Heart right ventricle (tissue), 16 donors: Measurements from ENCODE around the gene IQSEC3. TPM values are rescaled to one million over a fixed set of nuclear protein-coding genes. Genes with fewer than 3 reads are reported as not detected.

ENCODE experiments used
- ATAC-seq, 8 donors: fragments of 200-7000 bp; cut with Tn5 transposase; one replicate each; pipeline ENCODE4 v1.9.1; 2020; ENCODE audit warnings: mild to moderate bottlenecking in 8 of 8, moderate library complexity in 8 of 8, moderate number of reproducible peaks in 1 of 8
- DNase-seq, 2 donors: peaks; one replicate each; pipeline ENCODE4 v3.0.0-alpha.2; 2020
- H3K27ac ChIP-seq, 10 donors: fragments of 200-600 bp; sonication (generic) in 2 of 10; one replicate each; pipeline versions ENCODE4 v1.5.0 to v1.8.0; 2020 to 2022; ENCODE audit warnings: mild to moderate bottlenecking in 3 of 10
- H3K27me3 ChIP-seq, 7 donors: fragments of 200-600 bp; one replicate each; pipeline ENCODE4 v1.8.0; 2021 to 2022; ENCODE audit warnings: mild to moderate bottlenecking in 2 of 7
- H3K36me3 ChIP-seq, 9 donors: fragments of 200-600 bp; sonication (generic) in 1 of 9; one replicate each; pipeline versions ENCODE4 v1.5.0 to v1.8.0; 2020 to 2022; ENCODE audit warnings: mild to moderate bottlenecking in 2 of 9
- H3K4me1 ChIP-seq, 9 donors: fragments of 200-600 bp; sonication (generic) in 1 of 9; one replicate each; pipeline versions ENCODE4 v1.5.0 to v1.8.0; 2020 to 2022; ENCODE audit warnings: mild to moderate bottlenecking in 4 of 9
- H3K4me3 ChIP-seq, 10 donors: fragments of 200-600 bp; sonication (generic) in 2 of 10; one replicate each; pipeline versions ENCODE4 v1.5.0 to v1.8.0; 2020 to 2022; ENCODE audit warnings: mild to moderate bottlenecking in 7 of 10, moderate library complexity in 2 of 10
- H3K9me3 ChIP-seq, 11 donors: fragments of 200-600 bp in 10 of 11; sonication (generic) in 2 of 11; one replicate each; pipeline versions ENCODE4 v1.5.0 to v1.8.0; 2013 to 2022; ENCODE audit warnings: mild to moderate bottlenecking in 2 of 11, control low read depth in 1 of 11, moderate library complexity in 1 of 11
- CTCF ChIP-seq, 9 donors: fragments of 200-600 bp; sonication (generic) in 2 of 9; IDR thresholded peaks; one replicate each; pipeline versions ENCODE4 v1.5.0 to v1.8.0; 2021 to 2022; ENCODE audit warnings: antibody characterized with exemption in 9 of 9, mild to moderate bottlenecking in 5 of 9, moderate library complexity in 1 of 9
- WGBS, 2 donors: extraction: QIAGEN DNeasy Blood & Tissue Kit; methylation state at CpG; one replicate each; pipeline ENCODE4 v1.1.7; 2013; ENCODE audit warnings: inconsistent platforms in 1 of 2; 5-methylcytosine and 5-hydroxymethylcytosine counted together
- intact Hi-C, 10 donors: fragments of 100-400 bp; cut with DNase I; formaldehyde crosslinking; loops; one replicate each; pipeline versions ENCODE4 v1.11.1 to v1.14.2; 2022
- polyA plus RNA-seq, 2 donors: library from polyadenylated mRNA; stranded (reverse); fragments of 200-250 nt; gene quantifications; one replicate each; pipeline ENCODE4 v1.2.3, GENCODE V29; 2013
- total RNA-seq, 10 donors: library from RNA; stranded (reverse); fragmentation: NEBNext Ultra II Directional in 3 of 10; extraction: Animal tissue kit (Norgen Biotek cat#: 25700) in 3 of 10; gene quantifications; one replicate each; pipeline versions ENCODE4 v1.2.1 to v1.2.4, GENCODE V29; 2021 to 2023
- donor health status: Arrhythmogenic right ventricular cardiomyopathy.
- donor health status: ischemic (EF 13 %, LVEDD 7.1; RV severe dilation, severe dysfunction).
- donor health status: healthy with polysubstance abuse.
- donor health status: DM: no; HTN: yes; CAD: no.
- donor health status: DM: no; HTN: no; CAD: no.
- donor health status: ischemic (EF 25% LVEDD 6.9; RV normal size, moderate dysfunction).
- donor health status: ischemic (EF 25% LVEDD 5.7; RV mildly dilated, moderate dysfunction).
- donor health status: healthy.
- donor health status: DM: yes; HTN: yes; CAD: no.
- donor health status: Ischemic cardiomyopathy.
- donor health status: ischemic (EF 35%, LVEDD 5.7; RV mildly dilated, moderate dysfunction).
- donor health status: nonischemic (EF 11% LVEDD 7.7; RV severe dilation, severe dysfunction).
- donor health status: DM: yes; HTN: yes; CAD: no.
- donor health status: PGD.
- donor health status: ischemic (EF 29% LVEDD 5.4; RV normal size, mild dysfunction).
- donor health status: nonischemic (EF 23%, LVEDD 6.1; RV moderate dilation, normal function).

The IQSEC3 gene
- total and polyA plus RNA-seq, 12 donors = 0.30 to 2.7 (median 1.1) TPM

GRCh38 chr12:161823-162222, 95.3 kb downstream of the IQSEC3 start:
- no peak for DNase-seq
- no peak for ATAC-seq
- intact Hi-C loops = no loop called here

GRCh38 chr12:162467-163307, 96.1 kb downstream of the IQSEC3 start:
- intact Hi-C loops = no loop called here
- Histone ChIP-seq H3K4me1 (peaks cover 0 to 17% (median 11%) of the 10 kb centered on the region in 9 donors), H3K9me3 (no peaks in the 10 kb centered on the region), H3K4me3 (no peak overlapping the region), H3K27me3 (no peaks in the 10 kb centered on the region), H3K27ac (no peak overlapping the region), H3K36me3 (peaks cover 0 to 34% (median 0%) of the 10 kb centered on the region in 9 donors)
- WGBS, 2 donors = 80 to 86% methylated on average over 16 to 18 of the region's 18 CpGs
- ATAC-seq (no peak), DNase-seq (no peak)
- TF ChIP-seq CTCF (IDR thresholded peaks at IDR 0.05) = no peak

More at GRCh38 chr12:161823-162222, 95.3 kb downstream of the IQSEC3 start:
- TF ChIP-seq CTCF (IDR thresholded peaks at IDR 0.05) = no peak
- WGBS, 2 donors = 89 to 93% methylated on average over 7 to 8 of the region's 8 CpGs
- no peak overlapping the region for H3K4me3 ChIP-seq
- peaks cover 0 to 9% (median 3%) of the 10 kb centered on the region in 9 donors for H3K4me1 ChIP-seq
- no peak overlapping the region for H3K27ac ChIP-seq
- no peaks in the 10 kb centered on the region for H3K9me3 ChIP-seq
- H3K27me3 ChIP-seq = no peaks in the 10 kb centered on the region
- peaks cover 0 to 30% (median 0%) of the 10 kb centered on the region in 9 donors for H3K36me3 ChIP-seq

- intact Hi-C loops = no loop called here
- no peak for TF ChIP-seq CTCF (IDR thresholded peaks at IDR 0.05)
- Histone ChIP-seq H3K36me3 (peaks cover 0 to 35% (median 0%) of the 10 kb centered on the region in 9 donors), H3K27ac (no peak overlapping the region), H3K27me3 (no peaks in the 10 kb centered on the region), H3K4me1 (peaks cover 0 to 23% (median 13%) of the 10 kb centered on the region in 9 donors), H3K4me3 (no peak overlapping the region), H3K9me3 (no peaks in the 10 kb centered on the region)
- WGBS, 2 donors = 93% methylated on average over 26 of the region's 26 CpGs
- ATAC-seq (no peak), DNase-seq (no peak)
Observed at GRCh38 chr12:163406-163986, 96.9 kb downstream of the IQSEC3 start.

- Histone ChIP-seq H3K27ac (no peak overlapping the region), H3K9me3 (no peaks in the 10 kb centered on the region), H3K36me3 (peaks cover 0 to 35% (median 0%) of the 10 kb centered on the region in 9 donors), H3K27me3 (no peaks in the 10 kb centered on the region), H3K4me3 (no peak overlapping the region), H3K4me1 (peaks cover 0 to 31% (median 19%) of the 10 kb centered on the region in 9 donors)
- intact Hi-C loops = no loop called here
- TF ChIP-seq CTCF (IDR thresholded peaks at IDR 0.05) = no peak
- ATAC-seq = no peak
- no peak for DNase-seq
- 84 to 86% methylated on average over 7 of the region's 7 CpGs for WGBS, 2 donors
Observed at GRCh38 chr12:164207-164606, 97.6 kb downstream of the IQSEC3 start.
